T-helper 1 cell treated with Interleukin-12 subunit alpha and Interleukin-12 subunit beta and Interleukin-4 antibody, amounts not matched to agents 30 ng/mL and 1 ng/mL, for 36 hours (primary cell): ENCODE data around the gene DAB2. TPM values are rescaled to one million over a fixed set of nuclear protein-coding genes. Genes with fewer than 3 reads are reported as not detected.
"Not testable (repeated sequence)": the region's sequence is repeated elsewhere in the genome, so short reads cannot be mapped to it uniquely, and the experiment has no call there.

Experiments used
- intact Hi-C: fragments of 100-400 bp; cut with micrococcal nuclease; formaldehyde crosslinking; loops from one replicate; pipeline ENCODE4 v1.15.1; 2024
- total RNA-seq: library from RNA; stranded (reverse); gene quantifications from 2 replicates; pipeline ENCODE4 v1.2.3, GENCODE V29; 2022

Gene DAB2
- total RNA-seq, 1 donor from 2014 or later = not detected

DNA sequence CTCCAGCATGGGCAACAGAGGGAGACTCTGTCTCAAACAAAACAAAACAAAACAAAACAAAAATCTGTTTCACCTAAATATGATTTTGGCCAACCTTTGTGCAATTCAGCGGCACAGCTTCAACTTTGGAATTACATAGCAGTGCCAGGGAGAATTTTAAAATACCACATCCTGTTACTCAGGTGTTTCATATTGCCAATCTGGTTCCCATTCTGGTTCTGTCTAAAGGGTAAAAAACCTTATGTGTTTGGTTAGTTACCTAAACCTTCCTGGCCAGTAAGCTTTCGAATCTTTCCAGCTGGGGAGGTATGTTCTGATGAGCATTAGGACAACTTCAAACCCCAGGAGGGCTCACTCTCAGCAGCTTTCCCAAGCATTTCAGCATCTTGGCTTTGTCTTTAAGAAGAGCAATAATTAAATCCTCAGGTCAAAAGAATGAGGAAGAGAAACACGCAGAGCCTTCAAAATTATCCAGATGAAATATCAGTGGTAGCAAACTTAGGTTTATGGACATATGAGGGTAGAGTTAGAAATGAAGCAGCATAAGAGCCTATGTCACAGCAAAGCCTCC lies 2.7 kb downstream of the DAB2 start:
- intact Hi-C loops = no loop called here

GRCh38 chr5:39420482-39421145 lies 4.2 kb downstream of the DAB2 start:
- intact Hi-C loops = loop anchor here (2.0 kb wide), 1 partner anchor 60 kb away; no protein-coding TSS in a partner anchor

- intact Hi-C loops = loop anchor here (2.0 kb wide), 1 partner anchor 59 kb away; no protein-coding TSS in a partner anchor
Measured at GRCh38 chr5:39419796-39420195, 5.0 kb downstream of the DAB2 start.

- intact Hi-C loops = no loop called here
Measured at GRCh38 chr5:39417979-39418378, 6.8 kb downstream of the DAB2 start.

GRCh38 chr5:39415201-39415600 lies 9.6 kb downstream of the DAB2 start:
- intact Hi-C loops = no loop called here

- intact Hi-C loops = no loop called here
Measured at GRCh38 chr5:39414426-39414825, 10.4 kb downstream of the DAB2 start.

GRCh38 chr5:39413771-39414170 lies 11.0 kb downstream of the DAB2 start:
- intact Hi-C loops = no loop called here

GRCh38 chr5:39412721-39413394 lies 11.9 kb downstream of the DAB2 start:
- intact Hi-C loops = no loop called here

GRCh38 chr5:39411985-39412384 lies 12.8 kb downstream of the DAB2 start:
- intact Hi-C loops = no loop called here

- intact Hi-C loops = no loop called here
Measured at GRCh38 chr5:39411061-39411460, 13.7 kb downstream of the DAB2 start.

GRCh38 chr5:39409033-39409432 lies 15.7 kb downstream of the DAB2 start:
- intact Hi-C loops = no loop called here

GRCh38 chr5:39405083-39405843 lies 19.5 kb downstream of the DAB2 start:
- intact Hi-C loops = no loop called here

DNA sequence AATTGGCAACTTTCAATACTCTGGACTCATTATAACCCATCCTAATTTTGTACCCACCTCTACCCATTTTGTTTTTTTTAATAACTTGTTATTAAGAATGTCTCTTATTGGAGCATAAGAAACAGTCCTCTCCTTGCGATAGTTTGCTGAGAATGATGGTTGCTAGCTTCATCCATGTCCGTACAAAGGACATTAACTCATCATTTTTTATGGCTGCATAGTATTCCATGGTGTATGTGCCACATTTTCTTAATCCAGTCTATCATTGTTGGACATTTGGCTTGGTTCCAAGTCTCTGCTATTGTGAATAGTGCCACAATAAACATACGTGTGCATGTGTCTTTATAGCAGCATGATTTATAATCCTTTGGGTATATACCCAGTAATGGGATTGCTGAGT lies 21.0 kb downstream of the DAB2 start:
- intact Hi-C loops = not testable (repeated sequence)

DNA sequence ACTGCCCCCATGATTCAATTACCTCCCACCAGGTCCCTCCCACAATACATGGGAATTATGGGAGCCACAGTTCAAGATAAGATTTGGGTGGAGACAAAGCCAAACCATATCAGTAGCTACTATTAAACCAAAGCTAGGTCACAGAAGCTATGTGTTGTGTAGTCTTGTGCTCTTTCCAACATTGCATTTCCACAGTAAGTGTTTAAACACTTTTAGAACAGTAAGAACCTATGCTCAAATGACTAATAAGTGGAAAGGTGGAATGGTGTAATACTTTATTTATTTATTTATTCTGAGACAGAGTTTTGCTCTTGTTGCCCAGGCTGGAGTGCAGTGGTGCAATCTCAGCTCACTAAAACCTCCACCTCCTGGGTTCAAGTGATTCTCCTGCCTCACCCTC lies 22.6 kb downstream of the DAB2 start:
- intact Hi-C loops = not testable (repeated sequence)

GRCh38 chr5:39400713-39401578 lies 23.8 kb downstream of the DAB2 start:
- intact Hi-C loops = no loop called here

- intact Hi-C loops = no loop called here
Measured at GRCh38 chr5:39399135-39400036, 25.4 kb downstream of the DAB2 start.

- intact Hi-C loops = no loop called here
Measured at GRCh38 chr5:39396843-39397242, 27.9 kb downstream of the DAB2 start.

DNA sequence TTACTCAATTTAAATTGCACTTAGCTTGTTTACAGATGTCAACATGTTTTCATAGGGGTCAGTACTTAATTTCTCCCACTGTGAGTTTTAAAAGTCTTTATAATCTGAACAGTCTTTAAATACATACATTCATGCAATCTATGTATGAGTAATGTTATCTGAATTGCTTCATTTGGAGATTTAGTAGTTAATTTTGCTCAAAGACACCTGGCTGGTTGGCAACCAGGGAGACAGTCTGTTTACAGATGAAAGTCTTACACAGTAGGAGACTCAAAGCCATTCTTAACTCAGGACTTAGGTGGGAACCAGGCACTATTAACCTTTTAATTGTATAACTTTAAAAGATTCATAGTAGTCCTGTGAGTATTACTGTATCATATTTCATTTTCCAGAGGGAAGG lies 29.3 kb downstream of the DAB2 start:
- intact Hi-C loops = no loop called here

DNA sequence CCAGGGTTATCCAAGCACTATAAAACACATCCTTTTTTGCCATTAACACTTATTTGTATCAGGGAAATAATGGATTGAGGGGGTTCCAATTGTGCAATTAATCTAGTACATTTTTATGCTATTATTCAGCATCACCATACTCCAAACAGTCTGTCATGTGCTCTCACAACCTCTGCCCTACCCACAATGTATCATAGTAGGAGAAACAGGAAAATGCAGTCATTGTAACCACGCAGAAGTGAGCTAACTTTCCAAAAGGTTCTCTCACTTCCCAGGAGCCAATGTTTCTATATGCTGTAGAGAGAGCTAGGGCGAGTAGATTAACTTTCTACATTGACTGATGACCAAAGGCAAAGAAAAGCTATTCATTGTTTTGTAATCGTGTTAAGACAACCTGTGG lies 29.8 kb downstream of the DAB2 start:
- intact Hi-C loops = no loop called here

- intact Hi-C loops = no loop called here
Measured at GRCh38 chr5:39390945-39391344, 33.8 kb downstream of the DAB2 start.
